AG10803 (cell line): ENCODE measurements around the gene ATP8B3.

Source experiments
- DNase-seq: peaks from one replicate; pipeline ENCODE4 v3.0.0; 2010; ENCODE audit warnings: low read depth
- H3K4me3 ChIP-seq: 2 replicates; pipeline ENCODE4 v1.5.1; 2011; ENCODE audit warnings: mild to moderate bottlenecking, low read length, control low read depth
- CTCF ChIP-seq: conservative IDR thresholded peaks from 2 replicates; pipeline ENCODE4 v1.5.1; 2011; ENCODE audit warnings: mild to moderate bottlenecking, low read length, control low read depth, inconsistent platforms

The ATP8B3 gene

GRCh38 chr19:1818549-1819195, 6.6 kb upstream of the ATP8B3 start:
- no peak for DNase-seq
- no peak overlapping the region for H3K4me3 ChIP-seq
- TF ChIP-seq CTCF: no peak

- no peak overlapping the region for H3K4me3 ChIP-seq
- DNase-seq: no peak
- TF ChIP-seq CTCF: no peak
These were observed 5.6 kb upstream of the ATP8B3 start for GRCh38 chr19:1817553-1818179.

GRCh38 chr19:1816530-1817298, 4.6 kb upstream of the ATP8B3 start:
- DNase-seq: no peak
- no peak overlapping the region for H3K4me3 ChIP-seq
- no peak for TF ChIP-seq CTCF

GRCh38 chr19:1815605-1816529, 3.8 kb upstream of the ATP8B3 start:
- DNase-seq: no peak

GRCh38 chr19:1814833-1815604, 2.9 kb upstream of the ATP8B3 start:
- no peak for DNase-seq
- no peak overlapping the region for H3K4me3 ChIP-seq
- TF ChIP-seq CTCF: no peak

More at GRCh38 chr19:1815605-1816529, 3.8 kb upstream of the ATP8B3 start:
- TF ChIP-seq CTCF: no peak
- no peak overlapping the region for H3K4me3 ChIP-seq

GRCh38 chr19:1814391-1814790, 2.3 kb upstream of the ATP8B3 start:
- no peak for TF ChIP-seq CTCF
- no peak overlapping the region for H3K4me3 ChIP-seq

More at GRCh38 chr19:1814391-1814790, 2.3 kb upstream of the ATP8B3 start:
- no peak for DNase-seq
